Fibroblast of pulmonary artery (primary cell): ENCODE data around the gene MFNG.
"Not testable (repeated sequence)": the region's sequence is repeated elsewhere in the genome, so short reads cannot be mapped to it uniquely, and the experiment has no call there.

Experiments used
- DNase-seq: peaks from one replicate; pipeline ENCODE4 v3.0.0-alpha.2; 2010; ENCODE audit warnings: low read depth
- H3K4me3 ChIP-seq: replicated peaks from 2 replicates; pipeline ENCODE4 v1.5.1; 2011; ENCODE audit warnings: low read depth, mild to moderate bottlenecking, control low read depth, low read length, moderate library complexity
- TF ChIP-seq, protein P1 (sequence below): IDR thresholded peaks from 2 replicates; pipeline ENCODE4 v1.5.1; 2011; ENCODE audit warnings: mild to moderate bottlenecking, control low read depth, low read length, inconsistent platforms; ENCODE audit errors: missing control alignments

The MFNG gene

DNA sequence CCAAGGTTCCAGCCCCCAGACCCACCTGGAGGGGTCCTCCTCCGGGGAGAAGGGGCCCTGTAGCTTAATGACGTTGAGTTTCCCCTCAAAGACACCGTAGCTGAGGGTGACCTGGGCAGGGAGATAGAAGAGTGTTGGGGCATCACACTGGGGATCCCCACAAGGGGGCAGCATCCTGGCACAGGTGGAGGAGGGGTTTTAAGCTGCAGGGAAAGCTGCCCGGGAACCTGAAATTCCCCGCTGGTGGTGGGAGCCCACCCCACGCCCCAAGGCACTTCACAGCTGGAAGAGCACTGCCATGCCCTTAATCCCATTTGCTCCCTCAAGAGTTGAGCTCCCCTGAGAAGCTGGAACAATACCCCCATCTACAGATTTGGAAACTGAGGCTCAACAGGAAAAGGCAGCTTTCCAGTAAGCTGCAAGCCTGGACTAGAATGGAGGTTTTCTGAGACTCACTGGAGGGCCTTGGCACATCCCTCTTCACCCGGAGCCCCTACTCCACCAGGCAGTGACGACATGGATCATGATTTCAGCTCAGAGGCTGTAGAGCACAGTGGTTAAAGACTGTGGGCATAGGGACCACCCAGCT, 13.7 kb downstream of the MFNG start:
- no peak overlapping the region for H3K4me3 ChIP-seq
- DNase-seq, result peak; percentile 42
- TF ChIP-seq, protein P1, sequence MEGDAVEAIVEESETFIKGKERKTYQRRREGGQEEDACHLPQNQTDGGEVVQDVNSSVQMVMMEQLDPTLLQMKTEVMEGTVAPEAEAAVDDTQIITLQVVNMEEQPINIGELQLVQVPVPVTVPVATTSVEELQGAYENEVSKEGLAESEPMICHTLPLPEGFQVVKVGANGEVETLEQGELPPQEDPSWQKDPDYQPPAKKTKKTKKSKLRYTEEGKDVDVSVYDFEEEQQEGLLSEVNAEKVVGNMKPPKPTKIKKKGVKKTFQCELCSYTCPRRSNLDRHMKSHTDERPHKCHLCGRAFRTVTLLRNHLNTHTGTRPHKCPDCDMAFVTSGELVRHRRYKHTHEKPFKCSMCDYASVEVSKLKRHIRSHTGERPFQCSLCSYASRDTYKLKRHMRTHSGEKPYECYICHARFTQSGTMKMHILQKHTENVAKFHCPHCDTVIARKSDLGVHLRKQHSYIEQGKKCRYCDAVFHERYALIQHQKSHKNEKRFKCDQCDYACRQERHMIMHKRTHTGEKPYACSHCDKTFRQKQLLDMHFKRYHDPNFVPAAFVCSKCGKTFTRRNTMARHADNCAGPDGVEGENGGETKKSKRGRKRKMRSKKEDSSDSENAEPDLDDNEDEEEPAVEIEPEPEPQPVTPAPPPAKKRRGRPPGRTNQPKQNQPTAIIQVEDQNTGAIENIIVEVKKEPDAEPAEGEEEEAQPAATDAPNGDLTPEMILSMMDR, result peak; percentile 64

DNA sequence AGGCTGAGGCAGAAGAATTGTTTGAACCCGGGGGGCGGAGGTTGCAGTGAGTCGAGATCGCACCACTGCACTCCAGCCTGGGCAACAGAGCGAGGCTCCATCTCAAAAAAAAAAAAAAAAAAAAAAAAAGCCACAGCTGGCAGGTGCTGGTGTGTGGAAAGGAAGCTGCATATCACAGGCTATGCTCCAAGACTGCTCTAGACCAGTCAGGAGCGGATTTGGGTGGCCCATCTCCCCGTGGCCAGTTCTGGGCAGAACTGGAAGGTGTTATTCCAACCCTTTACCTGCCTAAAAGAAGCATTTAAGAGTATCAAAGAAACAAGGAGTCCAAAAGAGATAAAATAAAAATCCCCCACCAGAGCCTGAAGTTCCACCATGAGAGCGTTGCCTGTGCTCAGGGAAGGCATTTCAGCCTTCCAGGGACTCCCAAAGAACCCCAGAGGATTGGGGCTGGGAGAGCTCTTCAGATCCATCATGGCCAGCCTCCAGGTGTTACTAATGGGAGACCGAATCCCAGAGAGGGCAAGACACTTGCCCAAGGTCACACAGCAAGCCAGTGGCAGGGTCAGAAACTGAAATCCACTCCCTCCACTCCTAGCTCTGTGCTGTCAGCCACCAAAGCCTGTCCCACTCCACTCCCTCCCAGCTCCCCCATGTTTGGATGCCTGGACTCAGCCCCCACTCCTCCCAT, 14.3 kb downstream of the MFNG start:
- TF ChIP-seq, protein P1, result no peak
- no peak overlapping the region for H3K4me3 ChIP-seq
- no peak for DNase-seq

DNA sequence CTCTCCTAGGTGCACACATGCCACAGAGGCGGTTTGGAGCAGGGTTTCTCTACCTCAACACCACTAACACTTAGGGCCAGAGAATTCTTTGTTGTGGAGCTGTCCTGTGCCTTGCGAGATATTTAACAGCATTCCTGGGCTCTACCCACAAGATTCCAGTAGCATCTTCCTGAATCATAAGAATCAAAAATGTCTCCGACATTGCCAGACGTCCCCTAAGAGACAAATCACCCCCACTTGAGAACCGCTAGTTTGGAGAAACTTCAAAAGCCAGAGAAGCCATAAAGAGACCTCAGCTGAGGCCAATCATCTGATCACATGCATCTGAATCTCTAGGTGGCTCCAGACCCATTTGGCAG, 16.1 kb downstream of the MFNG start:
- TF ChIP-seq, protein P1, result no peak
- no peak for DNase-seq
- no peak overlapping the region for H3K4me3 ChIP-seq

DNA sequence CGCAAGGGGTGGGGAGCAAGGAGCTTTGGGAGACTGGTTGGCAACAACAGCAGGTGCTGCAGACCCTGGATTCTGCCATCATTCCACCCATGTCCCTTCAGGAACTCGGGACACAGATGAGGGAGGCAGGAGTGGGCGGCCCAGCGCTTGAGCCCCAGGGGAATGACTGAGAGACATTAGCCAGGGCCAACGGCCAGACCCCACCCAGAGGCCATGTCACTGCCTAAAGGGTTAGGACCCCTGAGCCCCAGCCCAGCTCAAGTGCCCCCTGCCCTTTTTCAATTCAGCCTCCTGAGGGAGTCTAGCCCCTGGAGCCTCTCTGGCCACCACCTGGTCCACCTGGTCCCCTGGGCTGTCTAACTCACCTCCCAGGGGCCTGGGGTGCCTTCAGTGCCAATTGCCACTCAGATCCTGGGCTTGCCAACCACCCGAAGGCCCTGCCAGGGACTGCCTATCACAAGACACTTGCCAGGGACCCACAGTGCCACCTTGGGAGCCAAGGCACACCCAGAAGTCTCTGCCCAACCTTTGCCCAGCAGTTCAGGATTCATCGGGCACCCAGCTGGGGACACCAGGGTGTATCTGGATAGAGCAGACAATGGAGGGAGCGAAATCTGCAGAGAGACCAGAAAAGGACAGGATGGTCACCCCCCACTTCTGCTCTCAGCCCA, 16.6 kb downstream of the MFNG start:
- DNase-seq, result no peak
- TF ChIP-seq, protein P1, result no peak
- H3K4me3 ChIP-seq, result no peak overlapping the region

DNA sequence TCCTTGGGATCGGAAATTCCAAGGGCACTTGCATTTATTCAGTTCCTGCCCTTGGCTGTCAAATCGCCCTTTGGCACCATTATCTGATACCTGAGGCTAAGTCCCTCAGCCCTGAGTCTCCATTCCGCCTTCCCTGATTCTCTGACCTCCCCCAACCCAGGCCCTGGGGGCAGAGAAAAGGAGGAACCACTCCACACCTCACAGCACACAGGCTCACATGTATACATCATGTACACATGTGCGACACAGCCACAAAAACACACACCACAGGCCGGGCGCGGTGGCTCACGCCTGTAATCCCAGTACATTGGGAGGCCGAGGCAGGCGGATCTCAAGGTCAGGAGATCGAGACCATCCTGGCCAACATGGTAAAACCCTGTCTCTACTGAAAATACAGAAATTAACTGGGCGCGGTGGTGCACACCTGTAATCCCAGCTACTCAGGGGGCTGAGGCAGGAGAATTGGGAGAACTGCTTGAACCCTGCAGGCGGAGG, 17.9 kb downstream of the MFNG start:
- not testable (repeated sequence) for DNase-seq, H3K4me3 ChIP-seq

DNA sequence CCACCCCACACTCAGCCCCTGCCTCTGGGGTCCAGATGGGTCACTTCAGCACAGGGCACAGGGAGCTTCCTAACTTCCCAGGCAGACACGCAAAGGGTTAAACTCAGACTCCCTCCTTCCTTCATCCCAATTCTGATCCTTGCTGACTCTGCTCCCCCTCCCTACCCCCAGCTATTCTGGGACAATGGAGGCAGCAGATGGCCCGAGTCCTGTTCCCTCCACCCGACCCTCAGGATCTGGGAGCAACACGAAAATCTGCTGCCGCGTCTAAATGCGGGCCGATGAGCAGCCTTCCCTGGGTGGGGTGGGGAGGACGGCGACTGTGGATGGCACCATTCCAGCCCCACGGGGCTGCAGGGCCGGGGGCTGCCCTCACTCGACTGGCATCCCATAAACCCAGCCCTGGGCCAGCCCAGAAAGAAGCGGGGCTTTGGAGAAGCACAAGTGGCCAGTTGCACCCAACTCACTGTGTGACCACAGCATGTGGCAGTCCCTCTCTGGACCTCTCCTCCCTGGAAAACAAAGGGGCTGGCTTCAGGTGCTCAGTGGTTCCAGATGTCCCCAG, 18.7 kb downstream of the MFNG start:
- TF ChIP-seq, protein P1, result no peak
- DNase-seq, result no peak
- H3K4me3 ChIP-seq, result no peak overlapping the region

DNA sequence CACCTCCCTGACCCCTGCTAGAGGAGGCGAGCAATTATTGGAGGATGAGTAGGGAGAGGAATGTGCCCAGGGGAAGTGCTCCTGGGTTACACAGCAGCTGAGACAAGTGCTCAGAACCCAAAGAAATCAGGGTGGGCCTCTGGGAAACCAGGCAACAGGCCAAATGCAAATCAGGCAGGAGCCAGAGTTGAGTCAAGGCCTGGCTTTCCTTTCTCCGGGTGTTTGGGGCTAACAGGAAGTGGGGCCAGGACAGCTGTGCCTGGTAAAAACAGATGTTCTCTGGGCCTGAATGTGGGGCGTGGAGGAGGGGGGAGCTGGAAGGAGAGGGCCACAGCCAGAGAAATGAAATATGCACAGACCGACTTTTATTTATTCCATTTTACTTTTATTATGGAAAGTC, 22.0 kb downstream of the MFNG start:
- H3K4me3 ChIP-seq, result no peak overlapping the region
- DNase-seq, result peak; percentile 16
- TF ChIP-seq, protein P1, result no peak
